IMR-90 (cell line): Measurements from ENCODE around the gene PADI6. TPM values are rescaled to one million over a fixed set of nuclear protein-coding genes. Genes with fewer than 3 reads are reported as not detected.

Source experiments
- ATAC-seq: fragments of 200-7000 bp; cut with Tn5 transposase; 2 replicates; pipeline ENCODE4 v1.9.1; 2020; ENCODE audit warnings: low read depth, mild to moderate bottlenecking, moderate library complexity
- BruUV-seq: library from RNA; stranded (reverse); fragments of 400-500 nt; replicated peaks from 2 replicates; lab custom pipeline; 2021; lab: Mats Ljungman, UMichigan
- CTCF ChIA-PET: fragments of 300-600 bp; formaldehyde crosslinking; extraction: SDS; loops from one replicate; lab custom pipeline; 2021; ENCODE audit warnings: antibody characterized with exemption; lab: Yijun Ruan, JAX
- POLR2A ChIA-PET: fragments of 300-600 bp; sonication (Branson Sonifier 250); formaldehyde crosslinking; loops from one replicate; lab custom pipeline; 2022; ENCODE audit warnings: antibody characterized with exemption; ENCODE audit not compliant: unreplicated experiment; lab: Charles Lee
- DNase-seq: peaks from one replicate; pipeline ENCODE4 v3.0.0; 2013
- H2AFZ ChIP-seq: replicated peaks from 2 replicates; pipeline ENCODE3; 2013; ENCODE audit warnings: low read length, mild to moderate bottlenecking; ENCODE audit not compliant: poor library complexity
- H2AK5ac ChIP-seq: 2 replicates; pipeline ENCODE4 v1.6.1; 2013; ENCODE audit warnings: low read depth, low read length, inconsistent platforms
- H2AK9ac ChIP-seq: replicated peaks from 2 replicates; pipeline ENCODE3; 2013; ENCODE audit warnings: mild to moderate bottlenecking, low read depth, low read length, moderate library complexity; ENCODE audit not compliant: poor library complexity
- H2BK120ac ChIP-seq: 2 replicates; pipeline ENCODE4 v1.6.1; 2013; ENCODE audit warnings: low read depth, low read length, inconsistent platforms
- H2BK15ac ChIP-seq: 3 replicates; pipeline ENCODE4 v1.6.1; 2013; ENCODE audit warnings: low read depth, low read length, inconsistent platforms
- H2BK20ac ChIP-seq: 2 replicates; pipeline ENCODE4 v1.6.1; 2013; ENCODE audit warnings: low read depth, mild to moderate bottlenecking, inconsistent platforms, low read length, moderate library complexity
- H2BK5ac ChIP-seq: 2 replicates; pipeline ENCODE4 v1.6.1; 2013; ENCODE audit warnings: mild to moderate bottlenecking, low read depth, low read length, inconsistent platforms; ENCODE audit not compliant: poor library complexity, severe bottlenecking
- H3K14ac ChIP-seq: replicated peaks from 2 replicates; pipeline ENCODE4 v1.6.1; 2013; ENCODE audit warnings: low read depth, low read length, inconsistent platforms
- H3K18ac ChIP-seq: 2 replicates; pipeline ENCODE4 v1.6.1; 2013; ENCODE audit warnings: low read depth, low read length, control low read depth
- H3K23ac ChIP-seq: 2 replicates; pipeline ENCODE4 v1.6.1; 2013; ENCODE audit warnings: low read depth, low read length, inconsistent platforms
- H3K27ac ChIP-seq: 2 replicates; pipeline ENCODE4 v1.5.1; 2013; ENCODE audit warnings: mild to moderate bottlenecking, control low read depth, low read length; ENCODE audit not compliant: insufficient read depth
- H3K27me3 ChIP-seq: 2 replicates; pipeline ENCODE4 v1.6.1; 2013; ENCODE audit warnings: low read length; ENCODE audit not compliant: control insufficient read depth, insufficient read depth
- H3K36me3 ChIP-seq: 2 replicates; pipeline ENCODE4 v1.6.1; 2013; ENCODE audit warnings: low read length, mixed read lengths; ENCODE audit not compliant: control insufficient read depth, insufficient read depth
- H3K4ac ChIP-seq: 2 replicates; pipeline ENCODE4 v1.6.1; 2013; ENCODE audit warnings: low read depth, low read length, inconsistent platforms
- H3K4me1 ChIP-seq: 2 replicates; pipeline ENCODE4 v1.6.1; 2013; ENCODE audit warnings: low read length, mixed read lengths; ENCODE audit not compliant: control insufficient read depth, insufficient read depth
- H3K4me2 ChIP-seq: 2 replicates; pipeline ENCODE4 v1.6.1; 2013; ENCODE audit warnings: low read depth, mild to moderate bottlenecking, control low read depth, low read length, moderate library complexity
- H3K4me3 ChIP-seq: 2 replicates; pipeline ENCODE4 v1.5.1; 2013; ENCODE audit warnings: low read depth, mild to moderate bottlenecking, control low read depth, low read length, moderate library complexity; ENCODE audit not compliant: insufficient read depth
- H3K56ac ChIP-seq: 2 replicates; pipeline ENCODE4 v1.6.1; 2013; ENCODE audit warnings: low read length, inconsistent platforms; ENCODE audit not compliant: insufficient read depth; ENCODE audit errors: extremely low read depth
- H3K79me1 ChIP-seq, 2 experiments: 2 replicates each; pipeline ENCODE4 v1.6.1; 2013; ENCODE audit warnings: low read length in 2 of 2, inconsistent platforms in 1 of 2, low read depth in 1 of 2
- H3K9ac ChIP-seq: 2 replicates; pipeline ENCODE4 v1.6.1; 2013; ENCODE audit warnings: low read depth, low read length, control low read depth
- H3K9me1 ChIP-seq: 2 replicates; pipeline ENCODE4 v1.6.1; 2013; ENCODE audit warnings: low read length, inconsistent platforms; ENCODE audit not compliant: insufficient read depth
- H3K9me3 ChIP-seq: 2 replicates; pipeline ENCODE4 v1.6.1; 2013; ENCODE audit warnings: low read length; ENCODE audit not compliant: control insufficient read depth, insufficient read depth
- H4K20me1 ChIP-seq: 2 replicates; pipeline ENCODE4 v1.6.1; 2013; ENCODE audit warnings: low read length, inconsistent platforms; ENCODE audit not compliant: insufficient read depth
- H4K5ac ChIP-seq: 2 replicates; pipeline ENCODE4 v1.6.1; 2013; ENCODE audit warnings: mild to moderate bottlenecking, low read depth, low read length, control low read depth
- H4K8ac ChIP-seq, 2 experiments: 2 replicates each; pipeline ENCODE4 v1.6.1; 2013; ENCODE audit warnings: low read depth in 2 of 2, low read length in 2 of 2, control low read depth in 1 of 2, inconsistent platforms in 1 of 2
- H4K91ac ChIP-seq: 2 replicates; pipeline ENCODE4 v1.6.1; 2013; ENCODE audit warnings: low read depth, low read length, inconsistent platforms; ENCODE audit not compliant: insufficient read depth
- CEBPB ChIP-seq: IDR thresholded peaks from 2 replicates; pipeline ENCODE4 v1.6.1; 2012; ENCODE audit warnings: low read depth, low read length, improper control_type of control experiment
- CTCF ChIP-seq: conservative IDR thresholded peaks from 2 replicates; pipeline ENCODE4 v1.5.1; 2012; ENCODE audit warnings: mild to moderate bottlenecking, low read depth, low read length, improper control_type of control experiment
- NFE2L2 ChIP-seq: fragments of 150-350 bp; IDR thresholded peaks from 2 replicates; pipeline ENCODE4 v1.6.1; 2016; ENCODE audit warnings: low read depth, mild to moderate bottlenecking, low read length
- WGBS, 2 experiments: methylation state at CpG; one replicate each; pipeline versions ENCODE4 v1.1.5 to v1.1.7; 2013; ENCODE audit warnings: missing lambda C conversion rate in 2 of 2; ENCODE audit not compliant: insufficient read length in 1 of 2; ENCODE audit errors: extremely low coverage in 2 of 2; 5-methylcytosine and 5-hydroxymethylcytosine counted together
- dilution Hi-C: fragments of 300-500 bp; cut with HindIII; formaldehyde crosslinking; loops from one replicate; pipeline ENCODE4 v1.14.3; 2018; ENCODE audit warnings: low sequenced_read_pairs; ENCODE audit not compliant: unreplicated experiment
- in situ Hi-C: fragments of 300-500 bp; cut with MboI; formaldehyde crosslinking; loops from 3 replicates; pipeline ENCODE4 v1.14.3; 2019; ENCODE audit warnings: low sequenced_read_pairs, inconsistent platforms, mixed read lengths
- intact Hi-C: fragments of 100-400 bp; cut with micrococcal nuclease; formaldehyde crosslinking; loops from 2 replicates; pipeline ENCODE4 v1.10.0; 2022
- polyA plus RNA-seq, 3 experiments: library from polyadenylated mRNA; depleted of rRNA; stranded (reverse); fragments of >200 nt; gene quantifications; 2 replicates each; pipeline ENCODE4 v1.2.3, GENCODE V29; 2012; ENCODE audit warnings: low replicate concordance in 1 of 3
- total RNA-seq: library from RNA; depleted of rRNA; stranded (reverse); fragments of >200 nt; gene quantifications from 2 replicates; pipeline ENCODE4 v1.2.3, GENCODE V29; 2012

PADI6 gene
- total and polyA plus RNA-seq, 2 of the 4 experiments (the other 2 are of a cell fraction): not detected

- dilution Hi-C loops: no loop called here
These were observed 6.7 kb upstream of the PADI6 start for GRCh38 chr1:17365293-17365692.

More at GRCh38 chr1:17365293-17365692, 6.7 kb upstream of the PADI6 start:
- no peak overlapping the region for H3K23ac ChIP-seq
- CTCF ChIA-PET: no interaction called here
- no peak overlapping the region for H2AFZ ChIP-seq
- no peaks in the 10 kb centered on the region for H3K9me1 ChIP-seq
- POLR2A ChIA-PET: no interaction called here
- in situ Hi-C loops: no loop called here
- H3K9ac ChIP-seq: no peak overlapping the region
- no peak for DNase-seq
- intact Hi-C loops: no loop called here
- H4K91ac ChIP-seq: no peak overlapping the region
- H3K56ac ChIP-seq: no peak overlapping the region
- no peak for ATAC-seq
- H3K9me3 ChIP-seq: no peaks in the 10 kb centered on the region
- TF ChIP-seq CEBPB (no peak), CTCF (no peak), NFE2L2 (no peak)
- H3K79me1 ChIP-seq: no peaks in the 10 kb centered on the region
- H2BK20ac ChIP-seq: no peak overlapping the region
- H2BK15ac ChIP-seq: no peak overlapping the region
- H2BK120ac ChIP-seq: no peak overlapping the region
- H2AK5ac ChIP-seq: no peak overlapping the region
- H2BK5ac ChIP-seq: no peak overlapping the region
- no CpG with 5 or more reads among the region's 3 CpGs for WGBS, 2 experiments
- H4K8ac ChIP-seq: no peak overlapping the region
- no TSS peak for BruUV-seq
- H2AK9ac ChIP-seq: no peak overlapping the region
- H3K4ac ChIP-seq: no peak overlapping the region
- H3K27me3 ChIP-seq: peaks cover 29% of the 10 kb centered on the region
- no peak overlapping the region for H3K4me2 ChIP-seq
- no peak overlapping the region for H4K5ac ChIP-seq
- H3K4me3 ChIP-seq: no peak overlapping the region
- no peak overlapping the region for H3K18ac ChIP-seq
- no peaks in the 10 kb centered on the region for H4K20me1 ChIP-seq
- no peaks in the 10 kb centered on the region for H3K4me1 ChIP-seq
- H3K27ac ChIP-seq: no peak overlapping the region
- no peaks in the 10 kb centered on the region for H3K36me3 ChIP-seq
- no peak overlapping the region for H3K14ac ChIP-seq
